A549 treated with GW870086 at 1 μM for 4 hours (cell line): ENCODE measurements around the gene ODR4. TPM values are rescaled to one million over a fixed set of nuclear protein-coding genes. Genes with fewer than 3 reads are reported as not detected.

Experiments
- total RNA-seq: library from RNA; stranded (reverse); fragments of 200-300 nt; extraction: Qiagen RNA extraction; gene quantifications from 5 replicates; pipeline ENCODE4 v1.2.3, GENCODE V29; 2022; ENCODE audit warnings: low read depth

The ODR4 gene
- total RNA-seq, result 15.6 to 19.2 TPM (median 16.5 TPM) in 5 replicates

DNA sequence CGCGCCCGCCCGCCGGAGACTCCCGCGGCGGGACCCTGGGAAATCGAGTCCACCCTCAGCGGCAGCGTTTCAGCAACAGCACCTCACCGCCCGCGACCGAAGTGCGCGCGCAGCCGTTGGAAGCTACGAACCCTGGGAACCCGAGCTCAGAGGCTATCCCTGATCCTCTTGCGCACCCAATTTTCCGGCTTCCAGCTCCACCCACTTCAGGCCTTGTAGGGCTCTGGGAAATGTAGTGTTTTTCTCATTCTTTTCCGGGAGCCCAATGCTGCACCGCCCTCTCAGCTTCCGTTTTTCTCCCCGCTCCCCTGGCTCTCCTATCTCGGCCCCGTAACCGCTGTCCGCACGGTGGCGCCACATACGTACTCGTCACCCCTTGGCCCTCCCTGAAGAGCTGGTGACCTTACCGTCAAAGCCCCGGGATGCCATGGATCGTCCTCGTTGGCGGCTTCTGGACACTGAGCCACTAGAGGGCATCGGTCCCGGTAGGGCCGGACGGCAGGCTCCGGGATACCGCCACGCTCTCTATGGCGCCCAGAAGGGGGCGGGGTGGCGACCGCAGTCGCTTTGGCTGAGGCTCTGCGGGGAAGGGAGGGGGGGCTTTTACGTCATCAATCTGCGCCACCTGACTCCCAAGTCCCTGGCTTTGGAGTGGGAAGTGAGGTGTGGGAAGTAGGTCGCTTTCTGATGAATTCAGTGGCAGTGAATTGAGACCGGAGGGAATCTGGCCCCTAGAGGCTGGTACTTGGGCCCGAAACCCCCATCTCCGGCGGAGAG is at the start of gene ODR4, which contains the start of gene TPR:
Gene ODR4 (plus strand): TSS at position 687 of the 777 bp plus-strand sequence. CDS start 3,948 bp downstream, outside the sequence.
Gene TPR (minus strand): TSS at position 102 of the 777 bp plus-strand sequence. CDS start 225 bp downstream, outside the sequence.

GRCh38 chr1:186461014-186461413 is 85.4 kb downstream of the ODR4 start, which contains the start of gene PDC:
PDC (minus strand) TSS chr1:186461114; CDS start chr1:186449459, 11,655 bp downstream.

Other genes starting within 250 kb of the ODR4 start
- 0.08 to 0.18 TPM (median 0.15 TPM) in 5 replicates for gene PRG4, start 79.6 kb upstream of the ODR4 start, total RNA-seq
- 38.9 to 46.4 TPM (median 44.4 TPM) in 5 replicates for gene TPR, start 585 bp upstream of the ODR4 start, total RNA-seq
- not detected in 5 replicates for gene PDC, start 85.3 kb downstream of the ODR4 start, total RNA-seq